ENCODE measurements around the gene ADGRL2. TPM values are rescaled to one million over a fixed set of nuclear protein-coding genes. Genes with fewer than 3 reads are reported as not detected.

ADGRL2 gene
- total RNA-seq, 4 donors from 2014 or later: 6.1 to 48.7 (median 16.2) TPM

DNA sequence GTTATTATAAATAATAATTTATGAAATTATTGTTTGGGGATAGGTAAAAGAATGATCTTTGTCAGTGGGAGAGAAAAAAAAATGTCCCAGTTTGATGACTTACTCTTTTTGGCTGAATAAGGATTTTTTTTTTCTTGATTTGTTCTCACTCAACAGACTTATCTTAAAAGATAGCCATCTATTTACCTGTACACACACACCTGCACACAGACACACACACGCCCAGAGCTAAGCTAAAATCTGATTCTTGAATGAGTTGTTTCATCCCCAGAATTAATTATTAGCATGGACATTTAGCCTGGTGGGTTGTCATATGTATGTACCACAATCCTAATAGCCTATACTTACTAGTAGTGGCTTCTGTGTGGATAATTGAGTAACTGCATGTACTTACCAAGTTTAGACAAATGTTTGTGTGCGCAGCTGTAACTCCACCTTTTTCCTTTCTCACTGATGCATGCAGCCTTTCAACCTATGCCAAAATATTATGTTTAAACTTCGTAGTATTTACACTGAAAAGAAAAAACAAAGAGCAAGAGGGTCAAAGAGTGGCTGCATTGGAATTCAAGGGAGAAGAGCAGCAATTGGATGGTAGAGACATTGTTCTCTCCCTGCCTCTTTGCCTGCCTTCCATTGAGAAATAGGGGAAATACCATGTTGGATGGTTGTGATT is 174.3 kb downstream of the ADGRL2 start:
- TF ChIP-seq POLR2A (IDR thresholded peaks at IDR 0.05): no peak
- TF ChIP-seq, protein P1, sequence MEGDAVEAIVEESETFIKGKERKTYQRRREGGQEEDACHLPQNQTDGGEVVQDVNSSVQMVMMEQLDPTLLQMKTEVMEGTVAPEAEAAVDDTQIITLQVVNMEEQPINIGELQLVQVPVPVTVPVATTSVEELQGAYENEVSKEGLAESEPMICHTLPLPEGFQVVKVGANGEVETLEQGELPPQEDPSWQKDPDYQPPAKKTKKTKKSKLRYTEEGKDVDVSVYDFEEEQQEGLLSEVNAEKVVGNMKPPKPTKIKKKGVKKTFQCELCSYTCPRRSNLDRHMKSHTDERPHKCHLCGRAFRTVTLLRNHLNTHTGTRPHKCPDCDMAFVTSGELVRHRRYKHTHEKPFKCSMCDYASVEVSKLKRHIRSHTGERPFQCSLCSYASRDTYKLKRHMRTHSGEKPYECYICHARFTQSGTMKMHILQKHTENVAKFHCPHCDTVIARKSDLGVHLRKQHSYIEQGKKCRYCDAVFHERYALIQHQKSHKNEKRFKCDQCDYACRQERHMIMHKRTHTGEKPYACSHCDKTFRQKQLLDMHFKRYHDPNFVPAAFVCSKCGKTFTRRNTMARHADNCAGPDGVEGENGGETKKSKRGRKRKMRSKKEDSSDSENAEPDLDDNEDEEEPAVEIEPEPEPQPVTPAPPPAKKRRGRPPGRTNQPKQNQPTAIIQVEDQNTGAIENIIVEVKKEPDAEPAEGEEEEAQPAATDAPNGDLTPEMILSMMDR (IDR thresholded peaks at IDR 0.05): no peak
- no peak overlapping the region for H3K4me3 ChIP-seq
- H3K27ac ChIP-seq: no peak overlapping the region
- DNase-seq: no peak
- no peaks in the 10 kb centered on the region for H3K4me1 ChIP-seq
- H3K27me3 ChIP-seq: no peaks in the 10 kb centered on the region
- no peaks in the 10 kb centered on the region for H3K9me3 ChIP-seq
- no peaks in the 10 kb centered on the region for H3K36me3 ChIP-seq

- no peak for DNase-seq
- H3K4me1 ChIP-seq: no peaks in the 10 kb centered on the region
- no peaks in the 10 kb centered on the region for H3K27me3 ChIP-seq
- TF ChIP-seq, protein P1 (IDR thresholded peaks at IDR 0.05): no peak
- no peak for TF ChIP-seq POLR2A (IDR thresholded peaks at IDR 0.05)
- H3K36me3 ChIP-seq: no peaks in the 10 kb centered on the region
- H3K4me3 ChIP-seq: no peak overlapping the region
- no peak overlapping the region for H3K27ac ChIP-seq
- H3K9me3 ChIP-seq: no peaks in the 10 kb centered on the region
These were observed 175.8 kb downstream of the ADGRL2 start for GRCh38 chr1:81976539-81976938.

DNA sequence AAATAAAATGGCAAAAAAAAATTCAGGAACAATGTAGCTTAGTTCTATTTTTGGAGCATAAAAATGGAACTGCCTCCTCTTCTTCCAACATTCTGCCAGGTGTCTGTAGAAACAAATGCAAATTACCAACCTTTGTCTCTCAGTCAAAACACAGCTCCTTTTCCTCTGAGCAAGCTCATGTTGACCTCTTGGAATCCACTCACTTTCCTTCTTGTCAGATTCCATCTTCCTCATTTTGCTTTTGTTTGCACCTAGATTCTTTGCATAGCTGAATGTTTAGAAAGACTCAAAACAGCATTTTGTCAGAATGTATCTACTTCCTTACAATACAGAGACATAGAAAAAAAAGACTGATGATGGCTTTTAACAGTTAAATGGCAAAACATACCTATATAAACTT is 178.2 kb downstream of the ADGRL2 start:
- Histone ChIP-seq H3K9me3 (no peaks in the 10 kb centered on the region), H3K27me3 (no peaks in the 10 kb centered on the region), H3K36me3 (no peaks in the 10 kb centered on the region), H3K4me3 (no peak overlapping the region), H3K27ac (no peak overlapping the region), H3K4me1 (no peaks in the 10 kb centered on the region)
- no peak for TF ChIP-seq POLR2A (IDR thresholded peaks at IDR 0.05)
- TF ChIP-seq, protein P1 (IDR thresholded peaks at IDR 0.05): no peak
- DNase-seq: no peak

DNA sequence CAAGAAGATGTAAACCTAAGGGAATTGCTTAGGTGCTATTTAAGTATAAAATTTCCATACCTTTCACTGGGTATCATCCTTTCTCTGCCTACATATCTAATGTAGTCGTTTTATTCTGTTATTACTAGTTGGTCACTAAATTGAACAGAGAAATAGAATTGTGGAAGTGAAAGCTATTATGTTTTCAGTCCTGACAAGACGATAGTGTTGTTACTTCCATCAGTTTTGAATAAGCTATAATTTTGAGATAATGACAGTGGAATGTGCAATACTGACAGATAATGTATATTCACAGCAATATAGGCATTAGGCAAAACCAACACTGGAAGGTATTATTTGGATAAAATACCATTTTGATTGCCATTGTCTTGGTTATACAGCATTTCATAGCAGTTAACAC is 181.8 kb downstream of the ADGRL2 start:
- no peaks in the 10 kb centered on the region for H3K36me3 ChIP-seq
- H3K4me1 ChIP-seq: no peaks in the 10 kb centered on the region
- TF ChIP-seq, protein P1 (IDR thresholded peaks at IDR 0.05): no peak
- TF ChIP-seq POLR2A (IDR thresholded peaks at IDR 0.05): no peak
- DNase-seq: no peak
- H3K27me3 ChIP-seq: no peaks in the 10 kb centered on the region
- H3K9me3 ChIP-seq: no peaks in the 10 kb centered on the region
- H3K4me3 ChIP-seq: no peak overlapping the region
- H3K27ac ChIP-seq: no peak overlapping the region

GRCh38 chr1:81989524-81989923 is 188.8 kb downstream of the ADGRL2 start:
- Histone ChIP-seq H3K27me3 (no peaks in the 10 kb centered on the region), H3K4me1 (no peaks in the 10 kb centered on the region), H3K27ac (no peak overlapping the region), H3K4me3 (no peak overlapping the region), H3K9me3 (no peaks in the 10 kb centered on the region), H3K36me3 (no peaks in the 10 kb centered on the region)
- DNase-seq: no peak
- TF ChIP-seq, protein P1 (IDR thresholded peaks at IDR 0.05): no peak
- no peak for TF ChIP-seq POLR2A (IDR thresholded peaks at IDR 0.05)

- Histone ChIP-seq H3K4me3 (no peak overlapping the region), H3K4me1 (no peaks in the 10 kb centered on the region), H3K27ac (no peak overlapping the region), H3K9me3 (no peaks in the 10 kb centered on the region), H3K27me3 (no peaks in the 10 kb centered on the region), H3K36me3 (no peaks in the 10 kb centered on the region)
- no peak for DNase-seq
- no peak for TF ChIP-seq POLR2A (IDR thresholded peaks at IDR 0.05)
- TF ChIP-seq, protein P1 (IDR thresholded peaks at IDR 0.05): no peak
These were observed 189.5 kb downstream of the ADGRL2 start for GRCh38 chr1:81990241-81990640.
